ENCODE results near the gene SMO.

DNA sequence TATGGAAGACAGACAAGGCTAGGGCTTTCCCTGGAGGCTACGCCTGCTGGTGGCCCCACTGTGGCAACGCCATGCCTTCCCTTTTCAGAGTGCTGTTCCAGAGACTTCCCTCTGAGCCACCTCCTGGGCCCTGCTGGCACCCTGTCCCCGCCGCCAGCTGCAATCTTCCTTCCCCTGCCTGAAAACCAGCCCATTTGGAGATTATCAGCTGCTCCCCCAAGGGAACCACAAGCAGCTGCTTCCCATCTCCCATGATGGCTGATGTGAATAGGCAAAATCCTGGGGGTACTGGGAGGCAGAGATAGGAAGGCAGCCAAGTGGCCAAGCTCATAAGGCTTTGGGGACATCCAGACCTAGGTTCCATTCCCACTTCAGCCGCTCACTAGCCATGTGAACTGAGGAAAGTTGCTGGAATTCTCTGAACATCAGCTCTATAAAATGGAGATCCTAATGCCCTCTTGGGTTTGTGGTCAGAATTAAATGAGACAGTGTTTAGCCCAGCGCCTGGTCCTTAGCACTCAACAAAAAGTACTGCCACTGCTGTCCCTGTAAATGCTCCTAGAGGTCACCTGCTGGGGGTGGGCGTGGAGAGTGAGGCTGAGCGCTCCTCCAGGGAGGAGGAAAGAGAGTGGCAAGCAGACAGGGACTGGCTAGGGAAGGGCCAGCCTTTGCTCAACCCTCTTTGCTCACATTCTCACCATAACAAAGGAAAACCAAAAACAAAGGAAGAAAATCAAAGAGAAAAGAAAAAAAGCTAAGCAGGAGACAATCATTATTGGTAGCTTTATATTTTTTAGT, 38.0 kb upstream of the SMO start:
- TF ChIP-seq, protein P1, sequence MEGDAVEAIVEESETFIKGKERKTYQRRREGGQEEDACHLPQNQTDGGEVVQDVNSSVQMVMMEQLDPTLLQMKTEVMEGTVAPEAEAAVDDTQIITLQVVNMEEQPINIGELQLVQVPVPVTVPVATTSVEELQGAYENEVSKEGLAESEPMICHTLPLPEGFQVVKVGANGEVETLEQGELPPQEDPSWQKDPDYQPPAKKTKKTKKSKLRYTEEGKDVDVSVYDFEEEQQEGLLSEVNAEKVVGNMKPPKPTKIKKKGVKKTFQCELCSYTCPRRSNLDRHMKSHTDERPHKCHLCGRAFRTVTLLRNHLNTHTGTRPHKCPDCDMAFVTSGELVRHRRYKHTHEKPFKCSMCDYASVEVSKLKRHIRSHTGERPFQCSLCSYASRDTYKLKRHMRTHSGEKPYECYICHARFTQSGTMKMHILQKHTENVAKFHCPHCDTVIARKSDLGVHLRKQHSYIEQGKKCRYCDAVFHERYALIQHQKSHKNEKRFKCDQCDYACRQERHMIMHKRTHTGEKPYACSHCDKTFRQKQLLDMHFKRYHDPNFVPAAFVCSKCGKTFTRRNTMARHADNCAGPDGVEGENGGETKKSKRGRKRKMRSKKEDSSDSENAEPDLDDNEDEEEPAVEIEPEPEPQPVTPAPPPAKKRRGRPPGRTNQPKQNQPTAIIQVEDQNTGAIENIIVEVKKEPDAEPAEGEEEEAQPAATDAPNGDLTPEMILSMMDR (conservative IDR thresholded peaks at IDR 0.05; ENCODE audit: low read depth, low read length), result no peak
- TF ChIP-seq EZH2 (IDR thresholded peaks at IDR 0.05; ENCODE audit: low read length, unreplicated experiment), result no peak
